Measurements from ENCODE around the gene FNTB. TPM values are rescaled to one million over a fixed set of nuclear protein-coding genes. Genes with fewer than 3 reads are reported as not detected.

FNTB gene
- 22.7 to 27.7 TPM (median 23.7 TPM) in 5 replicates for total RNA-seq (2022; extraction: Qiagen RNA extraction)

GRCh38 chr14:64986648-64987437, at the start of gene FNTB:
TSS of gene FNTB (plus strand) at chr14:64986895. CDS start at chr14:64986954, 59 bp downstream.

GRCh38 chr14:64942531-64943111, 44.1 kb upstream of the FNTB start, which contains the start of gene GPX2:
TSS of gene GPX2 (minus strand) at chr14:64942745. CDS start at chr14:64942726, 19 bp downstream.

GRCh38 chr14:64971943-64972791, 14.5 kb upstream of the FNTB start, which contains the start of gene RAB15:
TSS of gene RAB15 (minus strand) at chr14:64972336. CDS start at chr14:64972076, 260 bp downstream.

GRCh38 chr14:65102441-65103149, 115.9 kb downstream of the FNTB start, which contains the start of gene MAX:
TSS of gene MAX (minus strand) at chr14:65102517. CDS start at chr14:65102339, 178 bp downstream.

Other genes with a start within 250 kb of the FNTB start
- 1.0 to 1.5 TPM (median 1.1 TPM) in 5 replicates for gene SPTB, start 107.0 kb upstream of the FNTB start, total RNA-seq (2022; extraction: Qiagen RNA extraction)
- gene CHURC1, start 72.4 kb upstream of the FNTB start, total RNA-seq (2022; extraction: Qiagen RNA extraction) = 74.3 to 135 TPM (median 77.5 TPM) in 5 replicates
- 170 to 307 TPM (median 199 TPM) in 5 replicates for gene GPX2, start 44.1 kb upstream of the FNTB start, total RNA-seq (2022; extraction: Qiagen RNA extraction)
- gene RAB15, start 14.6 kb upstream of the FNTB start, total RNA-seq (2022; extraction: Qiagen RNA extraction) = 17.4 to 19.6 TPM (median 18.2 TPM) in 5 replicates
- gene MAX, start 115.6 kb downstream of the FNTB start, total RNA-seq (2022; extraction: Qiagen RNA extraction) = 53.4 to 80.4 TPM (median 58.7 TPM) in 5 replicates